ENCODE data around the gene CD2BP2. TPM values are rescaled to one million over a fixed set of nuclear protein-coding genes. Genes with fewer than 3 reads are reported as not detected.

The CD2BP2 gene
- total and polyA plus RNA-seq, 2 of the 13 experiments (the other 11 are each of a cell fraction or from before 2014, with no cell fraction given), result 24.9 to 54.6 TPM

DNA sequence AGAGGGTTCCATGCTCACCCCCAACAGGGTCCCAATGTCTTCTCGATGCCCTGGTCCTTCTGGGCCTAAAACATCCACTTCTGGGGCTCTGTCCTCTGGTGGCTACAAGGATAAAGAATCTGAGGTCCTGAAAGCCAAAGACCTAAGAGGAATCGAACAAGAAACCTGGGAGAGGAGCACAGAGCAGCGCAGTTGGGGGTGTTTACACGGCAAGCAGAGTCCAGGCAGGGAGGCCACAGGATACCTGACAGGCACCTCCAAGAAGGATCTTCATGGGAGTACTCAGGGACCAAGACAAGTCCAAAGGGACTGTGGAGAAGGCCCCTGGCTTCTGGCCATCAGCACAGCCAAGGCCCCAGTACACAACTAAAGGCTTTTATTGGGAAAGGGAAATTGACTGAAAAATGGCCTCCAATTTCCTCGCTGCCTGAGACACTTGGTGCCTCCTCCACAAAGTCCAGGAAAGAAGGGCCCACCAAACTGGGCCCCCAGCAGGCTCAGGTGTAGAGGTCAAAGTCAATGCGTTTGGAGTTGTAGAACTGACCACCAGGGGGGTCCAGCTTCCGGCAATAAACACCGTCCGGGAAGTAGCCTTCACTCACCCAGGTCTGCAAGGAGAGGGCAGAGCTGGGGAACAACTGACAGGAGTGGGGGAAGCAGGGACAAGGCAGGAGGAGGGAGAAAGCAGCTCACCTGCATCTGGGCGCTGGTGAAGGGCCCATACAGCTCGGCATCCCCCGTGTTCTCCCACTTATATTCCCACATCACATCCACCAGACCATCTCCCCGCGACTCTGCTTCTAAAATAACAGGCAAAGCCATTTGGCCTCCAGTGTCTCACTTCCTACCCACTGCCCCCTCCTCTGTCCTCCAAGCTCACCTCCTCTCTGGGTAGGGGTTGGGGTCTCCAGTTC, 2.4 kb downstream of the CD2BP2 start (continued):
- TF ChIP-seq, protein P1, sequence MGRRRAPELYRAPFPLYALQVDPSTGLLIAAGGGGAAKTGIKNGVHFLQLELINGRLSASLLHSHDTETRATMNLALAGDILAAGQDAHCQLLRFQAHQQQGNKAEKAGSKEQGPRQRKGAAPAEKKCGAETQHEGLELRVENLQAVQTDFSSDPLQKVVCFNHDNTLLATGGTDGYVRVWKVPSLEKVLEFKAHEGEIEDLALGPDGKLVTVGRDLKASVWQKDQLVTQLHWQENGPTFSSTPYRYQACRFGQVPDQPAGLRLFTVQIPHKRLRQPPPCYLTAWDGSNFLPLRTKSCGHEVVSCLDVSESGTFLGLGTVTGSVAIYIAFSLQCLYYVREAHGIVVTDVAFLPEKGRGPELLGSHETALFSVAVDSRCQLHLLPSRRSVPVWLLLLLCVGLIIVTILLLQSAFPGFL (CRISPR knock-in tag; IDR thresholded peaks at IDR 0.05), result no peak
- TF ChIP-seq, protein P2, sequence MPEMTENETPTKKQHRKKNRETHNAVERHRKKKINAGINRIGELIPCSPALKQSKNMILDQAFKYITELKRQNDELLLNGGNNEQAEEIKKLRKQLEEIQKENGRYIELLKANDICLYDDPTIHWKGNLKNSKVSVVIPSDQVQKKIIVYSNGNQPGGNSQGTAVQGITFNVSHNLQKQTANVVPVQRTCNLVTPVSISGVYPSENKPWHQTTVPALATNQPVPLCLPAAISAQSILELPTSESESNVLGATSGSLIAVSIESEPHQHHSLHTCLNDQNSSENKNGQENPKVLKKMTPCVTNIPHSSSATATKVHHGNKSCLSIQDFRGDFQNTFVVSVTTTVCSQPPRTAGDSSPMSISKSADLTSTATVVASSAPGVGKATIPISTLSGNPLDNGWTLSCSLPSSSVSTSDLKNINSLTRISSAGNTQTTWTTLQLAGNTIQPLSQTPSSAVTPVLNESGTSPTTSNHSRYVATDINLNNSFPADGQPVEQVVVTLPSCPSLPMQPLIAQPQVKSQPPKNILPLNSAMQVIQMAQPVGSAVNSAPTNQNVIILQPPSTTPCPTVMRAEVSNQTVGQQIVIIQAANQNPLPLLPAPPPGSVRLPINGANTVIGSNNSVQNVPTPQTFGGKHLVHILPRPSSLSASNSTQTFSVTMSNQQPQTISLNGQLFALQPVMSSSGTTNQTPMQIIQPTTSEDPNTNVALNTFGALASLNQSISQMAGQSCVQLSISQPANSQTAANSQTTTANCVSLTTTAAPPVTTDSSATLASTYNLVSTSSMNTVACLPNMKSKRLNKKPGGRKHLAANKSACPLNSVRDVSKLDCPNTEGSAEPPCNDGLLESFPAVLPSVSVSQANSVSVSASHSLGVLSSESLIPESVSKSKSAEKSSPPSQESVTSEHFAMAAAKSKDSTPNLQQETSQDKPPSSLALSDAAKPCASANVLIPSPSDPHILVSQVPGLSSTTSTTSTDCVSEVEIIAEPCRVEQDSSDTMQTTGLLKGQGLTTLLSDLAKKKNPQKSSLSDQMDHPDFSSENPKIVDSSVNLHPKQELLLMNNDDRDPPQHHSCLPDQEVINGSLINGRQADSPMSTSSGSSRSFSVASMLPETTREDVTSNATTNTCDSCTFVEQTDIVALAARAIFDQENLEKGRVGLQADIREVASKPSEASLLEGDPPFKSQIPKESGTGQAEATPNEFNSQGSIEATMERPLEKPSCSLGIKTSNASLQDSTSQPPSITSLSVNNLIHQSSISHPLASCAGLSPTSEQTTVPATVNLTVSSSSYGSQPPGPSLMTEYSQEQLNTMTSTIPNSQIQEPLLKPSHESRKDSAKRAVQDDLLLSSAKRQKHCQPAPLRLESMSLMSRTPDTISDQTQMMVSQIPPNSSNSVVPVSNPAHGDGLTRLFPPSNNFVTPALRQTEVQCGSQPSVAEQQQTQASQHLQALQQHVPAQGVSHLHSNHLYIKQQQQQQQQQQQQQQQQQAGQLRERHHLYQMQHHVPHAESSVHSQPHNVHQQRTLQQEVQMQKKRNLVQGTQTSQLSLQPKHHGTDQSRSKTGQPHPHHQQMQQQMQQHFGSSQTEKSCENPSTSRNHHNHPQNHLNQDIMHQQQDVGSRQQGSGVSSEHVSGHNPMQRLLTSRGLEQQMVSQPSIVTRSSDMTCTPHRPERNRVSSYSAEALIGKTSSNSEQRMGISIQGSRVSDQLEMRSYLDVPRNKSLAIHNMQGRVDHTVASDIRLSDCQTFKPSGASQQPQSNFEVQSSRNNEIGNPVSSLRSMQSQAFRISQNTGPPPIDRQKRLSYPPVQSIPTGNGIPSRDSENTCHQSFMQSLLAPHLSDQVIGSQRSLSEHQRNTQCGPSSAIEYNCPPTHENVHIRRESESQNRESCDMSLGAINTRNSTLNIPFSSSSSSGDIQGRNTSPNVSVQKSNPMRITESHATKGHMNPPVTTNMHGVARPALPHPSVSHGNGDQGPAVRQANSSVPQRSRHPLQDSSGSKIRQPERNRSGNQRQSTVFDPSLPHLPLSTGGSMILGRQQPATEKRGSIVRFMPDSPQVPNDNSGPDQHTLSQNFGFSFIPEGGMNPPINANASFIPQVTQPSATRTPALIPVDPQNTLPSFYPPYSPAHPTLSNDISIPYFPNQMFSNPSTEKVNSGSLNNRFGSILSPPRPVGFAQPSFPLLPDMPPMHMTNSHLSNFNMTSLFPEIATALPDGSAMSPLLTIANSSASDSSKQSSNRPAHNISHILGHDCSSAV (CRISPR knock-in tag; IDR thresholded peaks at IDR 0.05; ENCODE audit: borderline replicate concordance), result no peak
- TF ChIP-seq, protein P3, sequence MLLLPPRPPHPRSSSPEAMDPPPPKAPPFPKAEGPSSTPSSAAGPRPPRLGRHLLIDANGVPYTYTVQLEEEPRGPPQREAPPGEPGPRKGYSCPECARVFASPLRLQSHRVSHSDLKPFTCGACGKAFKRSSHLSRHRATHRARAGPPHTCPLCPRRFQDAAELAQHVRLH (CRISPR knock-in tag; IDR thresholded peaks at IDR 0.05; ENCODE audit: borderline replicate concordance, low read depth), result no peak
- TF ChIP-seq ZNF441 (CRISPR knock-in tag; IDR thresholded peaks at IDR 0.05; ENCODE audit: borderline replicate concordance) (no peak), CBX2 (IDR thresholded peaks at IDR 0.05; ENCODE audit: low read depth, low read length) (no peak), CBX2 (CRISPR knock-in tag; IDR thresholded peaks at IDR 0.05; ENCODE audit: low read depth) (no peak), KDM3A (CRISPR knock-in tag; IDR thresholded peaks at IDR 0.05; ENCODE audit: low read depth) (no peak), SATB2 (CRISPR knock-in tag; IDR thresholded peaks at IDR 0.05) (no peak), FOXM1 (CRISPR knock-in tag; IDR thresholded peaks at IDR 0.05) (no peak), IRX3 (CRISPR knock-in tag; IDR thresholded peaks at IDR 0.05; ENCODE audit: borderline replicate concordance, low read depth) (no peak), ZNF30 (CRISPR knock-in tag; IDR thresholded peaks at IDR 0.05) (no peak), ASH2L (IDR thresholded peaks at IDR 0.05; ENCODE audit: insufficient read length, low read depth, low read length) (no peak), ZBTB42 (CRISPR knock-in tag; IDR thresholded peaks at IDR 0.05) (no peak), ZNF557 (CRISPR knock-in tag; IDR thresholded peaks at IDR 0.05) (no peak), ZFP1 (CRISPR knock-in tag; IDR thresholded peaks at IDR 0.05) (no peak), KLF15 (CRISPR knock-in tag; IDR thresholded peaks at IDR 0.05; ENCODE audit: borderline replicate concordance) (no peak), RELA (CRISPR knock-in tag; IDR thresholded peaks at IDR 0.05) (no peak)
- TF ChIP-seq, protein P4, sequence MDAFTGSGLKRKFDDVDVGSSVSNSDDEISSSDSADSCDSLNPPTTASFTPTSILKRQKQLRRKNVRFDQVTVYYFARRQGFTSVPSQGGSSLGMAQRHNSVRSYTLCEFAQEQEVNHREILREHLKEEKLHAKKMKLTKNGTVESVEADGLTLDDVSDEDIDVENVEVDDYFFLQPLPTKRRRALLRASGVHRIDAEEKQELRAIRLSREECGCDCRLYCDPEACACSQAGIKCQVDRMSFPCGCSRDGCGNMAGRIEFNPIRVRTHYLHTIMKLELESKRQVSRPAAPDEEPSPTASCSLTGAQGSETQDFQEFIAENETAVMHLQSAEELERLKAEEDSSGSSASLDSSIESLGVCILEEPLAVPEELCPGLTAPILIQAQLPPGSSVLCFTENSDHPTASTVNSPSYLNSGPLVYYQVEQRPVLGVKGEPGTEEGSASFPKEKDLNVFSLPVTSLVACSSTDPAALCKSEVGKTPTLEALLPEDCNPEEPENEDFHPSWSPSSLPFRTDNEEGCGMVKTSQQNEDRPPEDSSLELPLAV (CRISPR knock-in tag; conservative IDR thresholded peaks at IDR 0.05; ENCODE audit: low read depth), result no peak
